Neural progenitor cell (in vitro differentiated cells): ENCODE measurements around the gene AUNIP.

Experiments used
- CTCF ChIP-seq: fragments of 200-600 bp; sonication (generic); IDR thresholded peaks from 2 replicates; pipeline ENCODE4 v1.5.1; 2017; ENCODE audit warnings: antibody characterized with exemption, mild to moderate bottlenecking
- EZH2 ChIP-seq: fragments of 200-600 bp; sonication (generic); IDR thresholded peaks from 2 replicates; pipeline ENCODE4 v1.6.1; 2017; ENCODE audit warnings: antibody characterized with exemption, mild to moderate bottlenecking, moderate library complexity

- no peak for TF ChIP-seq EZH2
- no peak for TF ChIP-seq CTCF
Observed at GRCh38 chr1:25792115-25792514, 67.1 kb downstream of the AUNIP start.
